ENCODE measurements around the gene RAD18.

Gene RAD18

GRCh38 chr3:8893001-8893400 is 70.3 kb downstream of the RAD18 start:
- no peak for DNase-seq

- DNase-seq: no peak
Observed at GRCh38 chr3:8891774-8892173, 71.5 kb downstream of the RAD18 start.

- no peak for DNase-seq
Observed at GRCh38 chr3:8891303-8891702, 72.0 kb downstream of the RAD18 start.

GRCh38 chr3:8888301-8888915 is 74.9 kb downstream of the RAD18 start:
- no peak for DNase-seq

- DNase-seq: no peak
Observed at GRCh38 chr3:8887435-8888300, 75.6 kb downstream of the RAD18 start.

GRCh38 chr3:8886546-8886945 is 76.7 kb downstream of the RAD18 start:
- no peak for DNase-seq

- DNase-seq: no peak
Observed at GRCh38 chr3:8885536-8886316, 77.5 kb downstream of the RAD18 start.

- DNase-seq: no peak
Observed at GRCh38 chr3:8884630-8885290, 78.5 kb downstream of the RAD18 start.

GRCh38 chr3:8882642-8883041 is 80.6 kb downstream of the RAD18 start:
- DNase-seq: no peak

GRCh38 chr3:8882171-8882593 is 81.1 kb downstream of the RAD18 start:
- no peak for DNase-seq

- no peak for DNase-seq
Observed at GRCh38 chr3:8879347-8879944, 83.8 kb downstream of the RAD18 start.

GRCh38 chr3:8875836-8876235 is 87.4 kb downstream of the RAD18 start:
- DNase-seq: no peak

- no peak for DNase-seq
Observed at GRCh38 chr3:8873740-8874139, 89.5 kb downstream of the RAD18 start.

- no peak for DNase-seq
Observed at GRCh38 chr3:8872261-8872660, 91.0 kb downstream of the RAD18 start.

GRCh38 chr3:8871306-8871705 is 92.0 kb downstream of the RAD18 start:
- DNase-seq: no peak

- DNase-seq: no peak
Observed at GRCh38 chr3:8870134-8870533, 93.1 kb downstream of the RAD18 start.

GRCh38 chr3:8869613-8870012 is 93.7 kb downstream of the RAD18 start:
- DNase-seq: no peak

- no peak for DNase-seq
Observed at GRCh38 chr3:8868996-8869395, 94.3 kb downstream of the RAD18 start.

GRCh38 chr3:8867646-8868045 is 95.6 kb downstream of the RAD18 start:
- DNase-seq: no peak

- no peak for DNase-seq
Observed at GRCh38 chr3:8865697-8866096, 97.6 kb downstream of the RAD18 start.

GRCh38 chr3:8864402-8865350 is 98.6 kb downstream of the RAD18 start:
- no peak for DNase-seq

GRCh38 chr3:8863891-8864290 is 99.4 kb downstream of the RAD18 start:
- no peak for DNase-seq

All from CD4-positive, alpha-beta T cell treated with Interleukin-17A for 1 hour (primary cell).